ENCODE results near the gene SLU7.

DNA sequence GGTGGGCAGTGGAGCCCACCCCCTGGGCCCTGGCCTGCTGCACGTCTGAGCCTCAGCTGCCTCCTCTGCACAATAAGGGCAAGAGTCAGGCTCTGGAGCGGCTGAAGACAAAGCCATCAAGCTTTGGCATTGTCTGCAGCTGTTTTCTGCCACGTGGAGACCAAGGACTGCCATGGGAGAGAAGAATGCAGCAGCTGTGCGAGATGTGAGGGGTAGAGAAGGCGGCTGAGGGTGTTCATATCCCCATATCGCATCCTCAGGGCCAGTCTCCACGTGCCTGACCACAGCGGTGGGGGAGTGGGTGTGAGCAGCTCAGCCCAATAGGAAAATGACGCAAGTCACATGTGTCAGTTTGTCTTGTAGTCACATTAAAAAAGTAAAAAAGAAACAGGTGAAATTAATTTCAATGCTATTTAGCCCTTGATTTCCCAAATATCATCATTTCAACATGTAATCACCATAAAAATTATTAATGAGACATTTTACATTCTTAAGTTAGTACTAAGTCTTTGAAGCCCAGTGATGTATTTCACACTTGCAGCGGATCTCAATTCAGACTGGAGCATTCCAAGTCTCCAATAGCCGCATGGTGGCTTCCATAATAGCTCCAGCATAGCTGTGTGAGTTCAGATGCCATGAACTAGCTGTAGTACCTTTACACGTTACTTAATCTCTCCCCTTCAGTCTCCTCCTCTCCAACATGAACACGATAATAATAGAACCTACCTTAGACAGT is 55.1 kb downstream of the SLU7 start:
- TF ChIP-seq TAF1 (IDR thresholded peaks at IDR 0.05; ENCODE audit: borderline replicate concordance, low read depth, low read length) (no peak), EP300 (IDR thresholded peaks at IDR 0.05; ENCODE audit: borderline replicate concordance in 1 of 2, low read depth in 1 of 2, low read length in 1 of 2) (no peak), POLR2AphosphoS5 (IDR thresholded peaks at IDR 0.05; ENCODE audit: low read depth, low read length) (no peak), RFX5 (IDR thresholded peaks at IDR 0.05; ENCODE audit: low read length) (no peak), SIN3A (IDR thresholded peaks at IDR 0.05; ENCODE audit: borderline replicate concordance, low read depth, low read length) (no peak), MXI1 (IDR thresholded peaks at IDR 0.05; ENCODE audit: low read depth, low read length) (no peak), YY1 (IDR thresholded peaks at IDR 0.05; ENCODE audit: low read depth) (no peak), EZH2phosphoT487 (IDR thresholded peaks at IDR 0.05; ENCODE audit: borderline replicate concordance, low read depth) (no peak), ELF1 (IDR thresholded peaks at IDR 0.05) (no peak)
- TF ChIP-seq, protein P1, sequence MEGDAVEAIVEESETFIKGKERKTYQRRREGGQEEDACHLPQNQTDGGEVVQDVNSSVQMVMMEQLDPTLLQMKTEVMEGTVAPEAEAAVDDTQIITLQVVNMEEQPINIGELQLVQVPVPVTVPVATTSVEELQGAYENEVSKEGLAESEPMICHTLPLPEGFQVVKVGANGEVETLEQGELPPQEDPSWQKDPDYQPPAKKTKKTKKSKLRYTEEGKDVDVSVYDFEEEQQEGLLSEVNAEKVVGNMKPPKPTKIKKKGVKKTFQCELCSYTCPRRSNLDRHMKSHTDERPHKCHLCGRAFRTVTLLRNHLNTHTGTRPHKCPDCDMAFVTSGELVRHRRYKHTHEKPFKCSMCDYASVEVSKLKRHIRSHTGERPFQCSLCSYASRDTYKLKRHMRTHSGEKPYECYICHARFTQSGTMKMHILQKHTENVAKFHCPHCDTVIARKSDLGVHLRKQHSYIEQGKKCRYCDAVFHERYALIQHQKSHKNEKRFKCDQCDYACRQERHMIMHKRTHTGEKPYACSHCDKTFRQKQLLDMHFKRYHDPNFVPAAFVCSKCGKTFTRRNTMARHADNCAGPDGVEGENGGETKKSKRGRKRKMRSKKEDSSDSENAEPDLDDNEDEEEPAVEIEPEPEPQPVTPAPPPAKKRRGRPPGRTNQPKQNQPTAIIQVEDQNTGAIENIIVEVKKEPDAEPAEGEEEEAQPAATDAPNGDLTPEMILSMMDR (IDR thresholded peaks at IDR 0.05) = no peak
- TF ChIP-seq, protein P2, sequence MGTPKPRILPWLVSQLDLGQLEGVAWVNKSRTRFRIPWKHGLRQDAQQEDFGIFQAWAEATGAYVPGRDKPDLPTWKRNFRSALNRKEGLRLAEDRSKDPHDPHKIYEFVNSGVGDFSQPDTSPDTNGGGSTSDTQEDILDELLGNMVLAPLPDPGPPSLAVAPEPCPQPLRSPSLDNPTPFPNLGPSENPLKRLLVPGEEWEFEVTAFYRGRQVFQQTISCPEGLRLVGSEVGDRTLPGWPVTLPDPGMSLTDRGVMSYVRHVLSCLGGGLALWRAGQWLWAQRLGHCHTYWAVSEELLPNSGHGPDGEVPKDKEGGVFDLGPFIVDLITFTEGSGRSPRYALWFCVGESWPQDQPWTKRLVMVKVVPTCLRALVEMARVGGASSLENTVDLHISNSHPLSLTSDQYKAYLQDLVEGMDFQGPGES (IDR thresholded peaks at IDR 0.05; ENCODE audit: low read depth, low read length) = no peak
- TF ChIP-seq, protein P3, sequence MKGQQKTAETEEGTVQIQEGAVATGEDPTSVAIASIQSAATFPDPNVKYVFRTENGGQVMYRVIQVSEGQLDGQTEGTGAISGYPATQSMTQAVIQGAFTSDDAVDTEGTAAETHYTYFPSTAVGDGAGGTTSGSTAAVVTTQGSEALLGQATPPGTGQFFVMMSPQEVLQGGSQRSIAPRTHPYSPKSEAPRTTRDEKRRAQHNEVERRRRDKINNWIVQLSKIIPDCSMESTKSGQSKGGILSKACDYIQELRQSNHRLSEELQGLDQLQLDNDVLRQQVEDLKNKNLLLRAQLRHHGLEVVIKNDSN (IDR thresholded peaks at IDR 0.05; ENCODE audit: borderline replicate concordance, low read depth) = no peak
- TF ChIP-seq, protein P4, sequence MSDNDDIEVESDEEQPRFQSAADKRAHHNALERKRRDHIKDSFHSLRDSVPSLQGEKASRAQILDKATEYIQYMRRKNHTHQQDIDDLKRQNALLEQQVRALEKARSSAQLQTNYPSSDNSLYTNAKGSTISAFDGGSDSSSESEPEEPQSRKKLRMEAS (IDR thresholded peaks at IDR 0.05; ENCODE audit: low read depth) = no peak
